HEK293 (cell line): ENCODE data around the gene PARS2.

Experiments
- HIC1 ChIP-seq: fragments of 450-650 bp; formaldehyde crosslinking; IDR thresholded peaks from 2 replicates; pipeline ENCODE4 v1.5.1; 2016; ENCODE audit warnings: missing biosample characterization, missing genetic modification characterization
- INSM2 ChIP-seq: fragments of 450-650 bp; formaldehyde crosslinking; IDR thresholded peaks from 2 replicates; pipeline ENCODE4 v1.5.1; 2016; ENCODE audit warnings: missing biosample characterization, missing genetic modification characterization
- KLF10 ChIP-seq: fragments of 450-650 bp; IDR thresholded peaks from 2 replicates; pipeline ENCODE4 v1.5.1; 2018; ENCODE audit warnings: missing biosample characterization, mild to moderate bottlenecking, missing genetic modification characterization
- KLF17 ChIP-seq: fragments of 450-650 bp; formaldehyde crosslinking; IDR thresholded peaks from 2 replicates; pipeline ENCODE4 v1.5.1; 2016; ENCODE audit warnings: missing biosample characterization, missing genetic modification characterization
- OVOL3 ChIP-seq: fragments of 450-650 bp; formaldehyde crosslinking; IDR thresholded peaks from 2 replicates; pipeline ENCODE4 v1.5.1; 2016; ENCODE audit warnings: missing biosample characterization, missing genetic modification characterization
- SETDB1 ChIP-seq: IDR thresholded peaks from one replicate; pipeline ENCODE4 v1.6.1; 2017; ENCODE audit warnings: mild to moderate bottlenecking, low read length, moderate library complexity, mixed read lengths; ENCODE audit not compliant: insufficient read length
- SP7 ChIP-seq: fragments of 450-650 bp; formaldehyde crosslinking; IDR thresholded peaks from 2 replicates; pipeline ENCODE4 v1.5.1; 2016; ENCODE audit warnings: missing biosample characterization, missing genetic modification characterization
- ZBTB11 ChIP-seq: fragments of 450-650 bp; formaldehyde crosslinking; conservative IDR thresholded peaks from 2 replicates; pipeline ENCODE4 v1.5.1; 2016; ENCODE audit warnings: low read depth, missing biosample characterization, missing genetic modification characterization
- ZBTB17 ChIP-seq: fragments of 450-650 bp; formaldehyde crosslinking; IDR thresholded peaks from 2 replicates; pipeline ENCODE4 v1.5.1; 2016; ENCODE audit warnings: missing biosample characterization, missing genetic modification characterization
- ZFP3 ChIP-seq: fragments of 450-650 bp; formaldehyde crosslinking; IDR thresholded peaks from 2 replicates; pipeline ENCODE4 v1.5.1; 2016; ENCODE audit warnings: low read depth, missing biosample characterization, missing genetic modification characterization
- ZFP69B ChIP-seq: fragments of 450-650 bp; formaldehyde crosslinking; IDR thresholded peaks from 2 replicates; pipeline ENCODE4 v1.5.1; 2016; ENCODE audit warnings: missing biosample characterization, missing genetic modification characterization
- ZNF10 ChIP-seq: fragments of 450-650 bp; formaldehyde crosslinking; IDR thresholded peaks from 2 replicates; pipeline ENCODE4 v1.5.1; 2017; ENCODE audit warnings: missing biosample characterization, missing genetic modification characterization
- ZNF148 ChIP-seq: fragments of 450-650 bp; formaldehyde crosslinking; IDR thresholded peaks from 2 replicates; pipeline ENCODE4 v1.5.0; 2017; ENCODE audit warnings: missing biosample characterization, missing genetic modification characterization, borderline replicate concordance
- ZNF174 ChIP-seq: fragments of 450-650 bp; formaldehyde crosslinking; IDR thresholded peaks from 2 replicates; pipeline ENCODE4 v1.5.0; 2017; ENCODE audit warnings: missing biosample characterization, mild to moderate bottlenecking, missing genetic modification characterization
- ZNF19 ChIP-seq: fragments of 450-650 bp; formaldehyde crosslinking; IDR thresholded peaks from 2 replicates; pipeline ENCODE4; 2016; ENCODE audit warnings: missing biosample characterization, missing genetic modification characterization, low read depth
- ZNF2 ChIP-seq: fragments of 450-650 bp; formaldehyde crosslinking; IDR thresholded peaks from 2 replicates; pipeline ENCODE4 v1.5.1; 2016; ENCODE audit warnings: missing biosample characterization, missing genetic modification characterization
- ZNF473 ChIP-seq: fragments of 450-650 bp; formaldehyde crosslinking; IDR thresholded peaks from 2 replicates; pipeline ENCODE4 v1.5.1; 2017; ENCODE audit warnings: missing biosample characterization, missing genetic modification characterization
- ZNF639 ChIP-seq: fragments of 450-650 bp; formaldehyde crosslinking; IDR thresholded peaks from 2 replicates; pipeline ENCODE4 v1.5.1; 2016; ENCODE audit warnings: missing biosample characterization, missing genetic modification characterization
- ZNF692 ChIP-seq: fragments of 450-650 bp; formaldehyde crosslinking; IDR thresholded peaks from 2 replicates; pipeline ENCODE4 v1.5.1; 2016; ENCODE audit warnings: missing biosample characterization, missing genetic modification characterization
- ZNF791 ChIP-seq: fragments of 450-650 bp; formaldehyde crosslinking; IDR thresholded peaks from 2 replicates; pipeline ENCODE4 v1.5.1; 2016; ENCODE audit warnings: missing biosample characterization, missing genetic modification characterization
- ZNF843 ChIP-seq: fragments of 450-650 bp; formaldehyde crosslinking; IDR thresholded peaks from 2 replicates; pipeline ENCODE4 v1.5.1; 2016; ENCODE audit warnings: missing biosample characterization, missing genetic modification characterization
- ZSCAN4 ChIP-seq: fragments of 450-650 bp; formaldehyde crosslinking; IDR thresholded peaks from 2 replicates; pipeline ENCODE4 v1.5.1; 2017; ENCODE audit warnings: missing biosample characterization, missing genetic modification characterization

PARS2 gene

GRCh38 chr1:54764133-54764921, at the start of gene PARS2 (continued):
- no peak for TF ChIP-seq ZNF473 (tag by site-specific recombination)
- peak; percentile 91 for TF ChIP-seq KLF10 (tag by site-specific recombination)
- no peak for TF ChIP-seq ZNF19 (tag by site-specific recombination)
- TF ChIP-seq ZFP3, result no peak
- TF ChIP-seq KLF17, result no peak; the same call in 1 of the 2 replicates
- no peak for TF ChIP-seq ZNF843
- no peak; the same call in 1 of the 2 replicates for TF ChIP-seq INSM2 (tag by site-specific recombination)
- TF ChIP-seq SP7, result peak; percentile 63
- no peak for TF ChIP-seq ZNF10 (tag by site-specific recombination)
- TF ChIP-seq ZNF639 (tag by site-specific recombination), result no peak
- TF ChIP-seq HIC1, result no peak
- peak; percentile 58; the same call in 1 of the 2 replicates for TF ChIP-seq ZNF2 (tag by site-specific recombination)
- no peak for TF ChIP-seq ZNF174 (tag by site-specific recombination)
- no peak for TF ChIP-seq OVOL3
- TF ChIP-seq ZBTB11 (tag by site-specific recombination), result peak; percentile 82
- no peak for TF ChIP-seq ZSCAN4 (tag by site-specific recombination)
- no peak for TF ChIP-seq ZNF791 (tag by site-specific recombination)
- TF ChIP-seq ZNF148 (tag by site-specific recombination), result no peak
- TF ChIP-seq ZNF692 (tag by site-specific recombination), result peak; percentile 64
- no peak for TF ChIP-seq ZFP69B (tag by site-specific recombination)
- TF ChIP-seq ZBTB17 (tag by site-specific recombination), result peak; percentile 85
- TF ChIP-seq SETDB1, result no peak
